Panc1 (cell line): ENCODE data around the gene ZFYVE21. TPM values are rescaled to one million over a fixed set of nuclear protein-coding genes. Genes with fewer than 3 reads are reported as not detected.

Experiments used
- ATAC-seq: fragments of 200-7000 bp; cut with Tn5 transposase; 2 replicates; pipeline ENCODE4 v1.9.1; 2020; ENCODE audit warnings: mild to moderate bottlenecking, moderate library complexity
- BruUV-seq: library from RNA; stranded (reverse); fragments of 400-500 nt; replicated peaks from 2 replicates; lab custom pipeline; 2021; lab: Mats Ljungman, UMichigan
- CTCF ChIA-PET: fragments of 300-600 bp; sonication (Branson Sonifier 250); formaldehyde crosslinking; loops from one replicate; lab custom pipeline; 2022; ENCODE audit warnings: antibody characterized with exemption; lab: Charles Lee
- POLR2A ChIA-PET: fragments of 300-600 bp; sonication (Branson Sonifier 250); formaldehyde crosslinking; loops from one replicate; lab custom pipeline; 2022; ENCODE audit warnings: antibody characterized with exemption; lab: Charles Lee
- DNase-seq: peaks from one replicate; pipeline ENCODE4 v3.0.0-alpha.2; 2010; ENCODE audit warnings: low read depth, low spot score
- H3K27ac ChIP-seq: 2 replicates; pipeline ENCODE4 v1.5.1; 2011; ENCODE audit warnings: mild to moderate bottlenecking, low read length, inconsistent platforms
- H3K27me3 ChIP-seq: fragments of 200-500 bp; sonication (Bioruptor generic); 2 replicates; pipeline ENCODE4 v1.6.0; 2014; ENCODE audit warnings: low read length, inconsistent platforms; ENCODE audit not compliant: control insufficient read depth, insufficient read depth
- H3K36me3 ChIP-seq: fragments of 200-500 bp; sonication (Bioruptor generic); 2 replicates; pipeline ENCODE4 v1.5.1; 2014; ENCODE audit warnings: inconsistent platforms, mild to moderate bottlenecking, low read length, moderate library complexity; ENCODE audit not compliant: control insufficient read depth, insufficient read depth
- H3K4me1 ChIP-seq: 2 replicates; pipeline ENCODE4 v1.5.1; 2011; ENCODE audit warnings: inconsistent platforms, mild to moderate bottlenecking, low read length, moderate library complexity; ENCODE audit not compliant: control insufficient read depth, insufficient read depth
- H3K4me3 ChIP-seq, 2 experiments: 2 replicates each; pipeline ENCODE4 v1.5.1; 2011 to 2012; ENCODE audit warnings: low read depth in 2 of 2, low read length in 2 of 2, mild to moderate bottlenecking in 2 of 2, inconsistent platforms in 1 of 2, moderate library complexity in 1 of 2
- H3K9me3 ChIP-seq: fragments of 200-500 bp; sonication (Bioruptor generic); 2 replicates; pipeline ENCODE4 v1.5.1; 2014; ENCODE audit warnings: low read depth, mild to moderate bottlenecking, inconsistent platforms, low read length, moderate library complexity; ENCODE audit not compliant: control insufficient read depth, insufficient read depth
- POLR2AphosphoS5 ChIP-seq: IDR thresholded peaks from 2 replicates; pipeline ENCODE4 v1.6.1; 2012; ENCODE audit warnings: mild to moderate bottlenecking, low read depth, low read length, moderate library complexity
- SIN3A ChIP-seq: IDR thresholded peaks from 2 replicates; pipeline ENCODE4 v1.6.1; 2012; ENCODE audit warnings: low read depth, mild to moderate bottlenecking, low read length, moderate library complexity, borderline replicate concordance; ENCODE audit not compliant: insufficient read depth
- TCF7L2 ChIP-seq: IDR thresholded peaks from 2 replicates; pipeline ENCODE4 v1.6.1; 2011; ENCODE audit warnings: mild to moderate bottlenecking, low read depth, low read length, inconsistent platforms
- in situ Hi-C: cut with HindIII; loops from 2 replicates; pipeline ENCODE4 v1.10.0; 2016; ENCODE audit warnings: low sequenced_read_pairs, low pct_unique_long_range_greater_than_20kb
- intact Hi-C: fragments of 100-400 bp; cut with micrococcal nuclease; formaldehyde crosslinking; loops from one replicate; pipeline ENCODE4 v1.10.0; 2022; ENCODE audit not compliant: unreplicated experiment
- total RNA-seq: library from RNA; stranded (reverse); gene quantifications from one replicate; pipeline ENCODE4 v1.2.1, GENCODE V29; 2021; ENCODE audit not compliant: unreplicated experiment
- TF ChIP-seq, protein P1 (sequence below), 2 experiments: IDR thresholded peaks; 2 replicates each; pipeline ENCODE4 v1.6.1; 2011 to 2012; ENCODE audit warnings: low read depth in 2 of 2, control low read depth in 1 of 2, low read length in 1 of 2, mild to moderate bottlenecking in 1 of 2, moderate library complexity in 1 of 2; ENCODE audit not compliant: insufficient read depth in 1 of 2
- TF ChIP-seq, protein P2 (sequence below): fragments of 450-650 bp; IDR thresholded peaks from 2 replicates; pipeline ENCODE4 v1.5.1; 2017; ENCODE audit warnings: mild to moderate bottlenecking

The ZFYVE21 gene
- total RNA-seq, 1 experiment from 2014 or later: 41.8 TPM

- no peak for ATAC-seq
- H3K4me3 ChIP-seq: no peak overlapping the region
- no peak for DNase-seq
- BruUV-seq: no TSS peak
- intact Hi-C loops: no loop called here
- TF ChIP-seq, protein P1, sequence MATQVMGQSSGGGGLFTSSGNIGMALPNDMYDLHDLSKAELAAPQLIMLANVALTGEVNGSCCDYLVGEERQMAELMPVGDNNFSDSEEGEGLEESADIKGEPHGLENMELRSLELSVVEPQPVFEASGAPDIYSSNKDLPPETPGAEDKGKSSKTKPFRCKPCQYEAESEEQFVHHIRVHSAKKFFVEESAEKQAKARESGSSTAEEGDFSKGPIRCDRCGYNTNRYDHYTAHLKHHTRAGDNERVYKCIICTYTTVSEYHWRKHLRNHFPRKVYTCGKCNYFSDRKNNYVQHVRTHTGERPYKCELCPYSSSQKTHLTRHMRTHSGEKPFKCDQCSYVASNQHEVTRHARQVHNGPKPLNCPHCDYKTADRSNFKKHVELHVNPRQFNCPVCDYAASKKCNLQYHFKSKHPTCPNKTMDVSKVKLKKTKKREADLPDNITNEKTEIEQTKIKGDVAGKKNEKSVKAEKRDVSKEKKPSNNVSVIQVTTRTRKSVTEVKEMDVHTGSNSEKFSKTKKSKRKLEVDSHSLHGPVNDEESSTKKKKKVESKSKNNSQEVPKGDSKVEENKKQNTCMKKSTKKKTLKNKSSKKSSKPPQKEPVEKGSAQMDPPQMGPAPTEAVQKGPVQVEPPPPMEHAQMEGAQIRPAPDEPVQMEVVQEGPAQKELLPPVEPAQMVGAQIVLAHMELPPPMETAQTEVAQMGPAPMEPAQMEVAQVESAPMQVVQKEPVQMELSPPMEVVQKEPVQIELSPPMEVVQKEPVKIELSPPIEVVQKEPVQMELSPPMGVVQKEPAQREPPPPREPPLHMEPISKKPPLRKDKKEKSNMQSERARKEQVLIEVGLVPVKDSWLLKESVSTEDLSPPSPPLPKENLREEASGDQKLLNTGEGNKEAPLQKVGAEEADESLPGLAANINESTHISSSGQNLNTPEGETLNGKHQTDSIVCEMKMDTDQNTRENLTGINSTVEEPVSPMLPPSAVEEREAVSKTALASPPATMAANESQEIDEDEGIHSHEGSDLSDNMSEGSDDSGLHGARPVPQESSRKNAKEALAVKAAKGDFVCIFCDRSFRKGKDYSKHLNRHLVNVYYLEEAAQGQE (IDR thresholded peaks at IDR 0.05; ENCODE audit: insufficient read depth in 1 of 2, low read depth in 2 of 2, low read length in 1 of 2): no peak
- TF ChIP-seq POLR2AphosphoS5: no peak
- TF ChIP-seq, protein P2, sequence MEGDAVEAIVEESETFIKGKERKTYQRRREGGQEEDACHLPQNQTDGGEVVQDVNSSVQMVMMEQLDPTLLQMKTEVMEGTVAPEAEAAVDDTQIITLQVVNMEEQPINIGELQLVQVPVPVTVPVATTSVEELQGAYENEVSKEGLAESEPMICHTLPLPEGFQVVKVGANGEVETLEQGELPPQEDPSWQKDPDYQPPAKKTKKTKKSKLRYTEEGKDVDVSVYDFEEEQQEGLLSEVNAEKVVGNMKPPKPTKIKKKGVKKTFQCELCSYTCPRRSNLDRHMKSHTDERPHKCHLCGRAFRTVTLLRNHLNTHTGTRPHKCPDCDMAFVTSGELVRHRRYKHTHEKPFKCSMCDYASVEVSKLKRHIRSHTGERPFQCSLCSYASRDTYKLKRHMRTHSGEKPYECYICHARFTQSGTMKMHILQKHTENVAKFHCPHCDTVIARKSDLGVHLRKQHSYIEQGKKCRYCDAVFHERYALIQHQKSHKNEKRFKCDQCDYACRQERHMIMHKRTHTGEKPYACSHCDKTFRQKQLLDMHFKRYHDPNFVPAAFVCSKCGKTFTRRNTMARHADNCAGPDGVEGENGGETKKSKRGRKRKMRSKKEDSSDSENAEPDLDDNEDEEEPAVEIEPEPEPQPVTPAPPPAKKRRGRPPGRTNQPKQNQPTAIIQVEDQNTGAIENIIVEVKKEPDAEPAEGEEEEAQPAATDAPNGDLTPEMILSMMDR: no peak
- no peak for TF ChIP-seq SIN3A
- H3K9me3 ChIP-seq: no peaks in the 10 kb centered on the region
- ChIA-PET CTCF (no interaction called here), POLR2A (no interaction called here)
- in situ Hi-C loops: no loop called here
- no peaks in the 10 kb centered on the region for H3K36me3 ChIP-seq
- no peak overlapping the region for H3K27ac ChIP-seq
- H3K27me3 ChIP-seq: no peaks in the 10 kb centered on the region
- peaks cover 32% of the 10 kb centered on the region for H3K4me1 ChIP-seq
Observed at GRCh38 chr14:103700753-103701490, 14.7 kb upstream of the ZFYVE21 start.

- POLR2A ChIA-PET: interaction anchor here (0.6 kb wide), 1 partner anchor 59 kb away, joined by 3 read pairs; no protein-coding TSS in a partner anchor
- in situ Hi-C loops: no loop called here
- DNase-seq (no peak), ATAC-seq (no peak)
- no peaks in the 10 kb centered on the region for H3K27me3 ChIP-seq
- H3K9me3 ChIP-seq: no peaks in the 10 kb centered on the region
- H3K27ac ChIP-seq: no peak overlapping the region
- CTCF ChIA-PET: no interaction called here
- peaks cover 22% of the 10 kb centered on the region for H3K4me1 ChIP-seq
- BruUV-seq: no TSS peak
- TF ChIP-seq, protein P2: no peak
- no peak for TF ChIP-seq TCF7L2
- no peak for TF ChIP-seq SIN3A
- TF ChIP-seq, protein P1 (IDR thresholded peaks at IDR 0.05; ENCODE audit: insufficient read depth in 1 of 2, low read depth in 2 of 2, low read length in 1 of 2): no peak
- no peak for TF ChIP-seq POLR2AphosphoS5
- H3K4me3 ChIP-seq: no peak overlapping the region
- intact Hi-C loops: no loop called here
- no peaks in the 10 kb centered on the region for H3K36me3 ChIP-seq
Observed at GRCh38 chr14:103702095-103702494, 13.5 kb upstream of the ZFYVE21 start.
